ENCODE results near the gene IZUMO1.
"Not testable (repeated sequence)": the region's sequence is repeated elsewhere in the genome, so short reads cannot be mapped to it uniquely, and the experiment has no call there.

Gene IZUMO1

GRCh38 chr19:48735031-48735615 lies 11.6 kb downstream of the IZUMO1 start:
- no peak for DNase-seq

- no peak for DNase-seq
Observed at GRCh38 chr19:48734625-48735024, 12.1 kb downstream of the IZUMO1 start.

- no peak for DNase-seq
Observed at GRCh38 chr19:48731452-48731851, 15.3 kb downstream of the IZUMO1 start.

DNA sequence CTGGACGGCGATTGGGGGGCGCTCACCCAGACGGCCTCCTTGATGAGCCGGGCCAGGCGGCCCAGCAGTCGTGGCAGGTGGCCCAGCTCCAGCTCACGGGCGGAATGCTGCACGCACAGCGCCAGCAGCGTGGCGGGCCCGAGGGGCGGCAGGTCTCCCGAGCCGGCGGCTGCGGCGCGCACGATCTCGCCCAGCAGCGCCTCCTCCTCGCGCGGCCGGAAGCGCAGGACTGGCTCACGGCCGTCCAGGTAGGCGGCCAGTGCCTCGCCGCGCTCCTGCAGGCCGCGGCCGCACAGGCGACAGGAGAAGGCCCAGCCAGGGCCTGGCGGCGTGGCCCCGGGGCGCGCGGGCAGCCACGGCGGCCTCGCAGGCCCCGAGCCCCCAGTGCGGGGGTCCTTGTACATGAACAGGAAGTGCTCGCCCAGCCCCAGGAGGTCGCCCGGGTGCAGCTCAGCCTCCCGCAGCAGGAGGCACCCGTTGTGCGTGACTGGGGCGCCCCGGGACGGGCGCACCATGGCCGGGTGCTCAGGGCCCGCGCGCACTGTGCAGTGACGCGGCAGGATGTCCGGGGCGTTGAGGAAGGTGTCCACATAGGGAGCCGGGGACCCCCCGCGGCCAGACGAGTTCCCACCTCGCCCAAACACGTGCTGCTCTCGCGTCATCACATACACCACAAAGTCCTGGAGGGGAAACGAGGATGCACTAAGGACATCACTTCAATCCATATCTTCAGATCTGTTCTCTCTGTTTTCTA lies 17.6 kb downstream of the IZUMO1 start:
- DNase-seq: no peak

DNA sequence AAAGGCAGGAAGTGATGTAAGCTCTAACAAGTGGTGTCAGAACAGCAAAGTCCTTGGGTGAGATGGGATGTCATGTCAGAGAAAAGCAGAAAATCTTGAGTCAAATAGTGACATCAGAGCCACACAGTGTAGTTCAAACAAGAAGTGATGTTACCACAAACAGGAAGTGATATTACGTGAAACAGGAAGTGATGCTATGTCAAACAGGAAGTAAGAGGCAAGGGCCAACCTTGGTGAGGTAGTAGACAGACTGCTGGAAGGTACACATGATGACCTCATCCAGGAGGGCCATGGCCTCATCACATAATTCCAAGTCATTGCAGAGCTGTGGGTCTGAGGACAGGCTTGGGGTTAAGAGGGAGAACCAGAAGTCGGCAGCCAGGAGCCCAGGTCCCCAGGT lies 20.2 kb downstream of the IZUMO1 start:
- peak; percentile 68 for DNase-seq

- peak; percentile 72 for DNase-seq
Observed at GRCh38 chr19:48724796-48725753, 21.6 kb downstream of the IZUMO1 start.

DNA sequence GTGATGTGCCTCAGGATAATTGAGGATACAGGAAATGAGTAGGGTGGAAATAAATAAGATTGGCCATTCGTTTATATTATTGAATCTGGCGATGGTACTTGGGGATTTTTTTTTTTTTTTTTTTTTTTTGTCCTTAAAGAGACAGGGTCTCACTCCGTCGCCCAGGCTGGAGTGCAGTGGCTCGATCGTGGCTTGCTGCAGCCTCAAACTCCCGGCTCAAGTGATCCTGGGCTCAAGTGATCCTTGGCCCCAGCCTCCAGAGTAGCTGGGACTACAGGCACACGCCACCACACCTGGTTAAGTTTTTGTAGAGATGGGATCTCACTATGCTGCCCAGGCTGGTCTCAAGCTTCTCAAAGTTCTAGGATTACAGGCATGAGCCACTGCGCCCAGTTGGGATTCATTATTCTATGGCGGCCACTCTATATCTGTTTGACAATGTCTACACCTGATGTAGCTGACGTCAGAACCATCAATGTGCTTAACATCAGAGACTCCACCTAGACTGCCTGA lies 24.5 kb downstream of the IZUMO1 start:
- DNase-seq: no peak

DNA sequence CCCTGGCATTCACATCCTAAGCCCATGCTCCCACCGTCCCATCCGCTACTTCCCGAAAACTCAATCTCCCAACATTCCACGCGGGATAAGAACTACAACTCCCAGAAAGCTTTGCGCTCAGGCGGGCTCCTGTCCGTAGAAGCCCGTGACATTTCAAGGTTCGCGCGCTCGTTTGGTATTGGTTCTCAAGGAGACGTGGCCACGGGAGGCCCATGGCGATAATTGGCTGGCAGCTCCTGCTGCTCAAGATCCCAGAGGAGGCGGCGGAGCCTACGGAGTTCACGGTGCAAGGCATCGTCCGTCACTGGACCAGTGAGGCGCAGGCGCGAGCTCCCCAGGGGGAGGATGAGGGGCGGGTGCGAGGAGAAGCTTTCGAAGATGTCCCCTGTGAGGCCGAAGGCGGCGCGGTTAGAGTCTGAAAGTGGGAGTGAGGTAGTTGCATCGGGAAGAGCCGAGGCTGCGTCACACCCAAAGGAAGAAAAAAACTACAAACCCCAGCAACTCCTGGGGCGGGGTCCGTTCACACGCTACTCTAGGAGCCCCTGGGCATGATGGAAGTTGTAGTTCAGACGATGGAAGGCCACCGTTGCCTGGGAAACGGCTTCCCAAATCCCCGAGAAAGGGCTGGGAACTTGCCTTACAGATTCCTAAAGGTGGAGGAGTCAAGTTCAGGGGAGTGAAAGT lies 26.0 kb downstream of the IZUMO1 start:
- peak; percentile 94 for DNase-seq

DNA sequence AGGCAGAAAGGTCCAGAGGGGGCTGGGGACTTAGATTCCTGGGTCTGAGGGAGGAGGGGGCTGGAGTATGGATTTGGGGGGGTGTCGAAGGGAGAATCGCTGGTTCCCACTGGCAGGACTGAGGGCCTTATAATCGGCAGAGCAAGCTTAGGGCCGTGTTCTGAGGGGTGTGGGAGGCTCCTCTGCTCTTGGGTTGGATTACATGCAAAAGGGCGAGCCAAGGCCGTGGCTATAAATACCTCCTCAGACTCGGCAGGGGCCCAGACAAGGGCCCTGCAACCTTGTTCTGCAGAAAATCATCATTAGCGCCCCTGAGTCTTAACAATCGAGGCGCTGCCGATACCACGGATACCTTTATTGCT lies 26.5 kb downstream of the IZUMO1 start:
- no peak for DNase-seq

GRCh38 chr19:48719263-48720171 lies 27.2 kb downstream of the IZUMO1 start, which contains the start of gene MAMSTR:
Gene MAMSTR (minus strand): TSS chr19:48719725. CDS start chr19:48719031, 694 bp downstream.
- DNase-seq: no peak

DNA sequence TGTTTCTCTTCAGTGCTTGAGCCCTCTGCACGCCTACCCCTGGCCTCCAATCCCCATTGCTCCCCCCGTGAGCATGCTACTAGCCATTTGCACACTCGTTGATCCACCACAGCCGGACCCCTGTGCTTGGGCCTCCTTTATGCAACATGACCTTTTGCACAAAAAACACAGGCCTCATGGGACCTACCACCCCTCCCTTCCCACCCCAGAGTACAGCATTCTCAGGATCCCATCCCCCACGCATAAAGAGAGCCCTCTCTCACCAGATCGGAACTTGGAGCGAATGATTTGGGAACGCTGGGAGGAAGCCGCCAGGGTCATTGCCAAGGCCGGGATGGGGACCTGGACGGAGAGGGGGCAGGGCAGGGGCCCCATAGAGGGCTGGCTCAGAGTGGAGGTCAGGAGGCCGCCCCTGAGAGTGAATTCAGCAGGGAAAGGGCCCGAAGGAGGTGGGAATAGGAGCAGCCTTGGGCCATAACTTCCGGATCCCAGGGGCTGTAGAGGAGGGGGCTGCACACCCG lies 27.9 kb downstream of the IZUMO1 start:
- no peak for DNase-seq

DNA sequence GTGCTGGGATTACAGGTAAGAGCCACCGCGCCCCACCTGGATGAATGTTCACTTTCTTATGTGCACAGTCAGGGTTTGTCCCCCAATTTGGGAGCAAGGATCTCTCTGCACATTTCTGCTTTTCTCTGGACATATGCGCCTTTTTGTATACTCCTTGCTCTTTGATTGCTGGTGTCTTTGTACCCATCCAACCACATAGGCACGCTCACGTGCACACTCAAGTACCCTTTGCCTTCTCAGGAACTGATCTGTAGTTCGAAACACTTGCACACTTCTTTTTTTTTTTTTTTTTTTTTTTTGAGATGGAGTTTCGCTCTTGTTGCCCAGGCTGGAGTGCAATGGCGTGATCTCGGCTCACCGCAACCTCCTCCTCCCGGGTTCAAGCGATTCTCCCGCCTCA lies 28.6 kb downstream of the IZUMO1 start:
- not testable (repeated sequence) for DNase-seq

DNA sequence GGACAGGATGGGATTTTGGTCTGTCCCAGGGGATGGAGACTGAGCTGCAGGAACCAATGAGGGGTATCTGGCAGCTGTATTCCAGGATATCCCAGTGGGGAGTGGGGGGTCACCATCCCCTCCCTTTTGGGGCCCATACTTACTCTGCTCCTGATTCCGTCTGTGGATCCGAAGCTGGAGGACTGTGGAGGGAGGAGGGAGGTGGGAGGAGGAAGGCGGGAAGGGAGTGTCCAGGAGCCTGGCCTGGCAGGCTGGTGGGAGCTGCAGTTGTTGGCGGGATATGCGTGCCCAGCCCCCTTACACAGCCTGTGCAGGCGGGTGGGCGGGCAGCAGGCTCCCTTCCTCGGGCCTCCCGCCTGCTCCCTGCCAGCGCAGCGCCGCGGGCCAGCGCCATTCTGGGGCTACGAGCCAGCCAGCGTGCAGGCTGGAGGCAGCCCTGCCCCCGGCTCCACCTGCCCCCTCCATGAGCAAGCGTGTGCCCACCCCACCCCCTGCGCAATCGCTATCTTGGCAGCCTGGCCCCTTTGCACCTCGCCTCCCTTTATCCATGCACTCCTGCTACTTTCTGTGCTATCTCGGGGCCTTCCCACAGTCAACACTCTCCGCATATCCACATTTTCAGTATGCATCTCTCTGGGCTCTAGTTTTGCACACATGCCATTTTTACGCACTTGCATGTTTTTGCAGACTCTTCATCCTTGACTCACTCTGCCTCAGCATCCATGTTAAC lies 30.0 kb downstream of the IZUMO1 start:
- no peak for DNase-seq

DNA sequence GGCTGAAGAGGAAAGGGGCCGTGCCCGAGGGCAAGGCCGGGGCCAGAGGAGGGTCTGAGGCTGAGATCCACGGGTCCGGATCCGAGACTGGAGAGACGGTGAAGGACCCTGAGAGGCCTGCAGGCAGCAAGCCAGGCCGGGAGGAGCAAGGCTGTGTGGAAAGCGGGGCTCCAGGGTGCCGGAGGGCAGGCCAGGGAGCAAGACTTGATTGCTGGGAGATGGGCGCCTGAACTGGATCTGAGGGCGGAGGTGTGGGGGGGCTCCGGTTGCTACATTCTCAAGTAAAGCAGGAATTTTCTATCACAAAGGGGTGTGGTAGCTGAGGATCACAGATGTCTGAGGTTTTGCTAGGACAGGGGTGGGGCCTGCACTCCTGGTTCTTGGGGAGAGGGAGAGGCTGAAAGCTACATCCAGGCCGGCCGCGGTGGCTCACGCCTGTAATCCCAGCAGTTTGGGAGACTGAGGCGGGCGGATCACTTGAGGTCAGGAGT lies 31.0 kb downstream of the IZUMO1 start:
- no peak for DNase-seq

GRCh38 chr19:48714759-48715675 lies 31.7 kb downstream of the IZUMO1 start:
- no peak for DNase-seq

DNA sequence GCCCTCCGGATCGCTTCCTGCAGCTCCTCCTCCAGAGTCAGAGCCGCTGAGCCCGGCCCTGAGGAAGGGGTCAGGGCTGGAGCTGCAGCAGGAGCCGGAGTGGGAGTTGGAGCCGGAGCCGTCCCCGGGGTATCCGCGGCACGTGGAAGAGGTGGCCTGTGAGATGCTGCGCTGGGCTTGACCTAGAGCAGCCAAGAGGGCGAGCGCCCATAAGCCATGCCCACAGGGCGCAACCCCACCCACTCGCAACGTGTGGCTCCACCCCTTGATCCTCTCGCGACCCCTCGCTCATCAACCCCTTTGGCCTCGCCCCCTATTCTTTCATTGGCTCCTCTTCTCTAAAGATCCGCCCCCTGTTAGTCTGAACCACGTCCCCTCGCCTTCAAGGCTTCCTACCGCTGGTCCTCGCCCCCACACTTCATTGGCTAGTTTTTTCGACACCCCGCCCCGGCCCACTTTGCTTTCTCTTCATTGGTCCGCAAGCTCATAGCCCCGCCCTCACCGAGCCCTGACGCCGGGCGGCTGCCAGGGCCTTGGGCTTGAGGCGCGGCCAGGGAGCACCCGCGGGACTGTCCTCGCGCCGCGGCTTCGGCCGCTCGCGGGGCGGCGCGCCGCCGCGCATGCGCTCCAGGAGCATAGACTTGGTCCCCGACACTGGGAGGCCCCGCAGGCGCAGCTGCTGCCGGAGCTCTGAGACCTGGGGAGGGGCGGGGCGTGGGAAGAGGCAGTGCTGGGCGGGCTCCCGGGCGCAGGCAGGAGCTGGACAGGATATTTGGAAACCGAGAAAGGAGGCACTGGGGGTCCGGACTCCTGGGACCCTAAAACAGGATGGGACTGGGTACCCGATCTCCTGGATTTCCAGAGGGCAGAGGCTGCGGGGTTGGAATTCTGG lies 32.6 kb downstream of the IZUMO1 start:
- peak; percentile 99 for DNase-seq

DNA sequence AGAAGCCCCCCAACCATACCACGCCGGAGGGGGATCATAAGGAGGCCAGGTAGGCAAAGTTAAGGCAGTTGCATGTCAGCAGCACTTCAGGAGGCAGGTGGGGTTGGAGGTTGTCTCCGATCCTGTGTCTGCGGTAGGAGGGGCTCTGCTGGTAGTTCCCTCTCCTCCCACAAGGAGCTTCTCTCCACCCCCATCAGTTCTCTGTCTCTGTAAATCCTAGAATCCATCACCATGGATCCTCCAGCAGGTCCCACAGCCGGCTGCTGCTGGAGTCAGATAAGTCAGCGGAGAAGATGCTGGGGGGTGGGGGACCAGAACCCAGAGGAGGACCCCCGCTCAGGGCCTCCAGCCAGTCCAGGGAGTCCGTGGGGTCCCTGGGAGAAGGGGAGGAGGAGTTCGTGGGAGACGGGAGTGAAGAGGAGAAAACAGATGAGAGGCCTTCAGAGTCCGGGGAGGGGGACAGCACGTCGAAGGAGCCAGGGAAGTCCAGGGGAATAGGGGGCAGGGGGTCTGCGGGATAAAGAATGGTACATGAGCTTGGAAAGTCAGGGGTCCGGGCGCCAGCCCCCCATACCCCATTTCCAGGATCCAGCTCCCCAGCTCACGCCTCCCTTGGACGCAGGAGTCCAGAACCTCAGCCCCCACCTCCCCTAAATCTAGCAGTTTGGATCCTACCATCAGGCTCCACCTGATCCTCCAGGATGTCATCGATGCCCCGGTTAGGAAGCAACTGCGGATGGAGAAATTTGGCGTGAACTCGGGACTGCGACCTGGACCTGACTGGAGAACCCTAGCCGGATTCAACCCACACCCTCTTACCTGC lies 33.5 kb downstream of the IZUMO1 start:
- DNase-seq: no peak
